OCI-LY1 (cell line): ENCODE measurements around the gene ALOX5.

ENCODE experiments used
- H2AFZ ChIP-seq: fragments of 200-600 bp; sonication (generic), shearing (Covaris generic); 2 replicates; pipeline ENCODE4 v1.6.0; 2014; ENCODE audit warnings: antibody characterized with exemption, mild to moderate bottlenecking, low read length
- H3F3A ChIP-seq: fragments of 200-600 bp; sonication (generic), shearing (Covaris generic); 2 replicates; pipeline ENCODE4 v1.6.0; 2014; ENCODE audit warnings: mild to moderate bottlenecking, antibody characterized with exemption, low read length, moderate library complexity; ENCODE audit not compliant: insufficient read depth
- H3K27ac ChIP-seq: fragments of 200-600 bp; sonication (generic); 2 replicates; pipeline ENCODE4 v1.5.1; 2014; ENCODE audit warnings: low read length, mixed run types, mild to moderate bottlenecking, low read depth; ENCODE audit not compliant: poor library complexity, severe bottlenecking
- H3K27me3 ChIP-seq: fragments of 200-600 bp; sonication (generic); 2 replicates; pipeline ENCODE4 v1.6.0; 2014; ENCODE audit warnings: antibody characterized with exemption, mild to moderate bottlenecking, low read length, moderate library complexity; ENCODE audit not compliant: insufficient read depth
- H3K36me3 ChIP-seq: fragments of 200-600 bp; sonication (generic); 2 replicates; pipeline ENCODE4 v1.6.1; 2014; ENCODE audit warnings: mild to moderate bottlenecking, antibody characterized with exemption, low read length, moderate library complexity, mixed read lengths; ENCODE audit not compliant: insufficient read depth
- H3K4me1 ChIP-seq: fragments of 200-600 bp; sonication (generic); 2 replicates; pipeline ENCODE4 v1.5.1; 2014; ENCODE audit warnings: mild to moderate bottlenecking, low read length, moderate library complexity; ENCODE audit not compliant: insufficient read depth, severe bottlenecking
- H3K4me2 ChIP-seq: fragments of 200-600 bp; sonication (generic), shearing (Covaris generic); 2 replicates; pipeline ENCODE4 v1.6.1; 2014; ENCODE audit warnings: low read length
- H3K4me3 ChIP-seq: fragments of 200-600 bp; sonication (generic); 2 replicates; pipeline ENCODE4 v1.5.1; 2014; ENCODE audit warnings: low read length, low read depth, mild to moderate bottlenecking, mixed read lengths; ENCODE audit not compliant: poor library complexity, severe bottlenecking
- H3K79me2 ChIP-seq: fragments of 200-600 bp; shearing (Covaris generic); 2 replicates; pipeline ENCODE4 v1.6.1; 2016; ENCODE audit warnings: mixed run types, low read length, mixed read lengths; ENCODE audit not compliant: insufficient read depth
- H3K9ac ChIP-seq: fragments of 200-600 bp; sonication (generic), shearing (Covaris generic); 2 replicates; pipeline ENCODE4 v1.6.1; 2014; ENCODE audit warnings: mild to moderate bottlenecking, low read length, mixed read lengths
- H3K9me2 ChIP-seq: fragments of 200-600 bp; sonication (generic), shearing (Covaris generic); 2 replicates; pipeline ENCODE4 v1.6.1; 2014; ENCODE audit warnings: low read depth, mild to moderate bottlenecking, low read length, mixed read lengths
- H3K9me3 ChIP-seq: fragments of 200-600 bp; shearing (Covaris generic); 2 replicates; pipeline ENCODE4 v1.6.1; 2014; ENCODE audit warnings: low read length, mixed read lengths
- H4K20me1 ChIP-seq: fragments of 200-600 bp; sonication (generic), shearing (Covaris generic); 2 replicates; pipeline ENCODE4 v1.6.0; 2016; ENCODE audit warnings: mild to moderate bottlenecking, low read length; ENCODE audit not compliant: insufficient read depth
- EZH2 ChIP-seq: fragments of 200-600 bp; sonication (generic), shearing (Covaris generic); IDR thresholded peaks from 2 replicates; pipeline ENCODE4 v1.8.0; 2017; ENCODE audit warnings: borderline replicate concordance, mixed run types, mild to moderate bottlenecking, antibody characterized with exemption, low read length, moderate library complexity, mixed read lengths
- TF ChIP-seq, protein P1 (sequence below): fragments of 200-600 bp; sonication (generic), shearing (Covaris generic); IDR thresholded peaks from 2 replicates; pipeline ENCODE4 v1.5.1; 2017; ENCODE audit warnings: mild to moderate bottlenecking, antibody characterized with exemption, low read length, moderate library complexity, mixed read lengths

ALOX5 gene

GRCh38 chr10:45375101-45375500 is 1.1 kb downstream of the ALOX5 start:
- Histone ChIP-seq H3K36me3 (peaks cover 58% of the 10 kb centered on the region), H3K27ac (peak overlapping the region; percentile 92), H2AFZ (no peak overlapping the region), H3K4me3 (peak overlapping the region; percentile 98), H3K4me2 (peak overlapping the region; percentile 84), H3K9ac (peak overlapping the region; percentile 99), H3F3A (peaks cover 6% of the 10 kb centered on the region; the same call in 1 of the 2 replicates), H3K9me3 (no peaks in the 10 kb centered on the region), H3K79me2 (peaks cover 76% of the 10 kb centered on the region), H3K27me3 (no peaks in the 10 kb centered on the region), H4K20me1 (0 out of 2 replicates have a peak, but pooled peaks cover 3% of the 10 kb centered on the region), H3K9me2 (no peaks in the 10 kb centered on the region), H3K4me1 (peaks cover 63% of the 10 kb centered on the region)
- TF ChIP-seq, protein P1, sequence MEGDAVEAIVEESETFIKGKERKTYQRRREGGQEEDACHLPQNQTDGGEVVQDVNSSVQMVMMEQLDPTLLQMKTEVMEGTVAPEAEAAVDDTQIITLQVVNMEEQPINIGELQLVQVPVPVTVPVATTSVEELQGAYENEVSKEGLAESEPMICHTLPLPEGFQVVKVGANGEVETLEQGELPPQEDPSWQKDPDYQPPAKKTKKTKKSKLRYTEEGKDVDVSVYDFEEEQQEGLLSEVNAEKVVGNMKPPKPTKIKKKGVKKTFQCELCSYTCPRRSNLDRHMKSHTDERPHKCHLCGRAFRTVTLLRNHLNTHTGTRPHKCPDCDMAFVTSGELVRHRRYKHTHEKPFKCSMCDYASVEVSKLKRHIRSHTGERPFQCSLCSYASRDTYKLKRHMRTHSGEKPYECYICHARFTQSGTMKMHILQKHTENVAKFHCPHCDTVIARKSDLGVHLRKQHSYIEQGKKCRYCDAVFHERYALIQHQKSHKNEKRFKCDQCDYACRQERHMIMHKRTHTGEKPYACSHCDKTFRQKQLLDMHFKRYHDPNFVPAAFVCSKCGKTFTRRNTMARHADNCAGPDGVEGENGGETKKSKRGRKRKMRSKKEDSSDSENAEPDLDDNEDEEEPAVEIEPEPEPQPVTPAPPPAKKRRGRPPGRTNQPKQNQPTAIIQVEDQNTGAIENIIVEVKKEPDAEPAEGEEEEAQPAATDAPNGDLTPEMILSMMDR = no peak
- no peak for TF ChIP-seq EZH2

DNA sequence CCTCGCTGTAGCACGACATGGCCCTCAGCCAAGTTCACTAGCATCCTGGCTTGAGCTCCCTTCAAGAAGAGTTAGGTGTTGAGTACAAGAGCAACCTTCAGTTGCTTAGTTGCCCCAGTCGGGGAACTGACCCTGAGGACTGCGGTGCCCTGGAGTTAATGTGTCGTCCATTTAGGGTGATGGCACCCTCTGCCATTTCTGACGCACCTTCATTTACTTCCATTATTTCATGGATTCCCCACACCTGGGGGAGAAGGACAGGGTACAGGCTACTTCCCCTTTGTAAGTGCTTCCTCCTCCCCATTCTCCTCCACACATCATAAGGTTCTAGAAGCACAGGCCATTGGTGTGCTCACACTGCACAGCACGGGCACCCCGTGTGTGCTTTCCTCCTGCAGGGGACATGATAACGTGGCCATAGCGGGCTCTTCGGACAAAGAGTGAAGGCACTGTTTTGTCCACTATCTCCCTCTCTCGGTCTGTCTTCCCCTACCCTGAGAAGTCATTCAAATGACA is 1.8 kb downstream of the ALOX5 start:
- Histone ChIP-seq H3F3A (peaks cover 2% of the 10 kb centered on the region; the same call in 1 of the 2 replicates), H3K27ac (peak overlapping the region; percentile 92), H3K9ac (peak overlapping the region; percentile 99), H3K27me3 (no peaks in the 10 kb centered on the region), H3K4me3 (peak overlapping the region; percentile 98), H3K4me1 (peaks cover 56% of the 10 kb centered on the region), H3K9me3 (no peaks in the 10 kb centered on the region), H3K36me3 (peaks cover 65% of the 10 kb centered on the region), H3K4me2 (peak overlapping the region; percentile 84), H2AFZ (no peak overlapping the region), H3K9me2 (no peaks in the 10 kb centered on the region), H3K79me2 (peaks cover 73% of the 10 kb centered on the region), H4K20me1 (0 out of 2 replicates have a peak, but pooled peaks cover 3% of the 10 kb centered on the region)
- TF ChIP-seq EZH2 = no peak
- TF ChIP-seq, protein P1 = no peak

GRCh38 chr10:45376371-45376801 is 2.4 kb downstream of the ALOX5 start:
- peak overlapping the region; percentile 23; the same call in 1 of the 2 replicates for H3K9ac ChIP-seq
- H3K4me2 ChIP-seq = peak overlapping the region; percentile 60

More at GRCh38 chr10:45376371-45376801, 2.4 kb downstream of the ALOX5 start:
- no peaks in the 10 kb centered on the region for H3F3A ChIP-seq
- no peaks in the 10 kb centered on the region for H3K9me3 ChIP-seq
- peaks cover 50% of the 10 kb centered on the region for H3K4me1 ChIP-seq
- no peaks in the 10 kb centered on the region for H3K9me2 ChIP-seq
- TF ChIP-seq, protein P1 = no peak
- no peak for TF ChIP-seq EZH2
- H2AFZ ChIP-seq = no peak overlapping the region
- peak overlapping the region; percentile 70 for H3K27ac ChIP-seq
- H3K79me2 ChIP-seq = peaks cover 70% of the 10 kb centered on the region
- peaks cover 71% of the 10 kb centered on the region for H3K36me3 ChIP-seq
- H4K20me1 ChIP-seq = 0 out of 2 replicates have a peak, but pooled peaks cover 3% of the 10 kb centered on the region
- H3K4me3 ChIP-seq = peak overlapping the region; percentile 53
- H3K27me3 ChIP-seq = no peaks in the 10 kb centered on the region
